ENCODE results near the gene DAGLA.

DNA sequence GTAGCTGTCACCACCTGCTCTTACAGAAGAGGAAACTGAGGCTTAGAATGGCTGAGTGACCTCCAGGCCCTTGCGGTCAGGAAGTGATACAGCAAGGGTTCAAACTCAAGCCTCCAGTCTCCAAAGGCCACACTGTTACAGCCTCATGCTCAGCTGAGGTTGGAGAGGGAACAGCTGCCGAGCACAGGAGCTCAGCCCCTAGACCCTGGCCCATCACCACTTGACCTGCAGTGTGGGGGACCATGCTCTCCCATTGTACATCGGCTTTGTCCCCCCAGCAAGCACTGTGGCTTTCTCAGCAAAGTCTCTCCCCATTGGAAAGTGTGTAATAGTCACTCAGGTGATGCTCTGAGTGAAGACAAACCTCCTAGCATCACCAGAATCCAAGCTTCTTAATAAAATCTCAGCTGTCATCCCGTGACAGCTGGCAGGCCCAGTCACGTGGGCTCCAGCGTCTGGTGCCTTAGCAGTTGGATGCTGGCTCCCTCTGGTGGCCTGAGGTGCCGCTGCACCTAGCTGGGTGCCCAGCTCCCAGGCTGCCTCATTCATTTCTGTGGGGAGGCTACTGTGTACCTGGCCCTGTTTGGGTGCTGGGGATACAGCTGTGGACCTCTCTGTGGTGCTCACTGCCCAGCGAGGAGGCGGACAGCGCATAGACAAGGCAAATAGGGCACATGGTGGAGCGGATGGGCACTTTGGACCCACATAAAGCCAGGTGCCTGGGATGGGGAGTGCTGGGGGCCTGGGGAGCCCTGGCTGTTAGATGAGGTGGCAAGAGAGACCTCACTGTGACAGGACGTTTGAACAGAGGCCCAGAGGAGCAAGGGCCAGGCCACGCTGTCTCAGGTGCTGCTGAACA is 53.2 kb downstream of the DAGLA start:
- TF ChIP-seq EZH2 (IDR thresholded peaks at IDR 0.05; ENCODE audit: borderline replicate concordance, low read depth, low read length, severe bottlenecking) (no peak), POLR2A (IDR thresholded peaks at IDR 0.05; ENCODE audit: low read depth, low read length) (no peak), POLR2AphosphoS5 (IDR thresholded peaks at IDR 0.05; ENCODE audit: insufficient read depth, low read depth, low read length) (no peak), MYC (IDR thresholded peaks at IDR 0.05; ENCODE audit: low read depth, low read length) (no peak)
- TF ChIP-seq, protein P1, sequence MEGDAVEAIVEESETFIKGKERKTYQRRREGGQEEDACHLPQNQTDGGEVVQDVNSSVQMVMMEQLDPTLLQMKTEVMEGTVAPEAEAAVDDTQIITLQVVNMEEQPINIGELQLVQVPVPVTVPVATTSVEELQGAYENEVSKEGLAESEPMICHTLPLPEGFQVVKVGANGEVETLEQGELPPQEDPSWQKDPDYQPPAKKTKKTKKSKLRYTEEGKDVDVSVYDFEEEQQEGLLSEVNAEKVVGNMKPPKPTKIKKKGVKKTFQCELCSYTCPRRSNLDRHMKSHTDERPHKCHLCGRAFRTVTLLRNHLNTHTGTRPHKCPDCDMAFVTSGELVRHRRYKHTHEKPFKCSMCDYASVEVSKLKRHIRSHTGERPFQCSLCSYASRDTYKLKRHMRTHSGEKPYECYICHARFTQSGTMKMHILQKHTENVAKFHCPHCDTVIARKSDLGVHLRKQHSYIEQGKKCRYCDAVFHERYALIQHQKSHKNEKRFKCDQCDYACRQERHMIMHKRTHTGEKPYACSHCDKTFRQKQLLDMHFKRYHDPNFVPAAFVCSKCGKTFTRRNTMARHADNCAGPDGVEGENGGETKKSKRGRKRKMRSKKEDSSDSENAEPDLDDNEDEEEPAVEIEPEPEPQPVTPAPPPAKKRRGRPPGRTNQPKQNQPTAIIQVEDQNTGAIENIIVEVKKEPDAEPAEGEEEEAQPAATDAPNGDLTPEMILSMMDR (IDR thresholded peaks at IDR 0.05; ENCODE audit: extremely low read depth in 1 of 2, insufficient read depth in 1 of 2, low read depth in 1 of 2, low read length in 2 of 2), result peak; percentile 98 to 99

All from endothelial cell of umbilical vein (primary cell).